GM12891 (cell line): ENCODE results near the gene GFOD1.

Experiments
- DNase-seq: peaks from one replicate; pipeline ENCODE4 v3.0.0; 2011; ENCODE audit warnings: low spot score; ENCODE audit not compliant: insufficient read length
- FAIRE-seq: peaks from 2 replicates; lab custom pipeline; 2011; peaks lifted over from hg19 to GRCh38; lab: Jason Lieb, UNC
- PAX5 ChIP-seq: IDR thresholded peaks from 2 replicates; pipeline ENCODE4 v1.6.1; 2011; ENCODE audit warnings: low read length, moderate library complexity, mild to moderate bottlenecking; ENCODE audit not compliant: insufficient read depth, severe bottlenecking
- POLR2A ChIP-seq: IDR thresholded peaks from 2 replicates; pipeline ENCODE4 v1.6.1; 2011; ENCODE audit warnings: low read depth, low read length, control low read depth
- POLR2AphosphoS5 ChIP-seq: IDR thresholded peaks from 2 replicates; pipeline ENCODE4 v1.6.1; 2011; ENCODE audit warnings: low read depth, low read length, control low read depth
- POU2F2 ChIP-seq: IDR thresholded peaks from 2 replicates; pipeline ENCODE4 v1.6.1; 2011; ENCODE audit warnings: low read depth, mild to moderate bottlenecking, control low read depth, low read length, moderate library complexity
- SPI1 ChIP-seq: IDR thresholded peaks from 2 replicates; pipeline ENCODE4 v1.6.1; 2011; ENCODE audit warnings: low read depth, low read length, control low read depth
- TAF1 ChIP-seq: IDR thresholded peaks from 2 replicates; pipeline ENCODE4 v1.6.1; 2011; ENCODE audit warnings: low read depth, low read length, control low read depth

The GFOD1 gene

GRCh38 chr6:13384966-13385365 lies 102.4 kb downstream of the GFOD1 start:
- no peak for DNase-seq

DNA sequence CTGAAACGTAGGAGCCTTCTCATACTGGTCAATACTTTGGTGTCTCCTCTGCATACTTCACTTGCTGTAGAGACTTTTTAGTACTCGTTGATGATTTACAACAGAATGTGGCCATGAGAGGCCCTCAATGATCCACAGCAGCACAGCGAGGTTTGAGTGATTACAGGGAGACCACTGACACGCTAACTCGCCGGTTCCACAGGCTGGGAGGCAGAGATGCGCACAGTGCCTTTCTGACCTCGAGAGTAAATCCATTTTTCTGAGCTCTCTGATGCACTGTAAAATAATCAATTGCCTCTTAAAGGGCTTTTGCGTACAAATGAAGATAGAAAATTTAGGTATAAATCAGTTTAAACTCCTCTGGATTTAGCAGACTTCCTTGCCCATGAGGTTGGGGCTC lies 102.9 kb downstream of the GFOD1 start:
- no peak for DNase-seq
- no peak for FAIRE-seq
- TF ChIP-seq POU2F2 (no peak), PAX5 (no peak), POLR2A (no peak), TAF1 (no peak), POLR2AphosphoS5 (no peak), SPI1 (no peak)

More at GRCh38 chr6:13384966-13385365, 102.4 kb downstream of the GFOD1 start:
- no peak for FAIRE-seq
- TF ChIP-seq SPI1 (no peak), POLR2AphosphoS5 (no peak)

- no peak for DNase-seq
- FAIRE-seq, result peak; percentile 54
- TF ChIP-seq TAF1 (no peak), POLR2A (no peak), PAX5 (no peak), POU2F2 (no peak), SPI1 (no peak), POLR2AphosphoS5 (no peak)
These were observed 103.9 kb downstream of the GFOD1 start for GRCh38 chr6:13383328-13384163.

GRCh38 chr6:13380761-13381160 lies 106.6 kb downstream of the GFOD1 start:
- no peak for DNase-seq
- no peak for FAIRE-seq
- TF ChIP-seq PAX5 (no peak), POLR2AphosphoS5 (no peak), SPI1 (no peak), POU2F2 (no peak), POLR2A (no peak), TAF1 (no peak)

- DNase-seq, result no peak
- TF ChIP-seq TAF1, result no peak
- no peak for TF ChIP-seq PAX5
- no peak for TF ChIP-seq POU2F2
- no peak for TF ChIP-seq POLR2A
- no peak for TF ChIP-seq POLR2AphosphoS5
- no peak for TF ChIP-seq SPI1
- FAIRE-seq, result no peak
These were observed 108.5 kb downstream of the GFOD1 start for GRCh38 chr6:13378669-13379590.

- peak; percentile 20 for FAIRE-seq
- TF ChIP-seq TAF1 (no peak), SPI1 (peak; percentile 86)
These were observed 110.2 kb downstream of the GFOD1 start for GRCh38 chr6:13377054-13377758.

GRCh38 chr6:13375360-13375878 lies 112.0 kb downstream of the GFOD1 start:
- no peak for TF ChIP-seq POLR2AphosphoS5
- peak; percentile 19; the same call in 1 of the 2 replicates for TF ChIP-seq POU2F2
- peak; percentile 47 for TF ChIP-seq SPI1
- DNase-seq, result peak; percentile 44
- peak; percentile 93 for FAIRE-seq

More at GRCh38 chr6:13377054-13377758, 110.2 kb downstream of the GFOD1 start:
- DNase-seq, result no peak

- no peak for FAIRE-seq
- TF ChIP-seq PAX5, result no peak
- no peak for TF ChIP-seq TAF1
- no peak for TF ChIP-seq SPI1
- no peak for TF ChIP-seq POLR2A
- TF ChIP-seq POU2F2, result no peak
- no peak for TF ChIP-seq POLR2AphosphoS5
These were observed 113.5 kb downstream of the GFOD1 start for GRCh38 chr6:13373919-13374318.

GRCh38 chr6:13373488-13373886 lies 113.9 kb downstream of the GFOD1 start:
- TF ChIP-seq POU2F2 (no peak), SPI1 (no peak), TAF1 (no peak), PAX5 (no peak), POLR2AphosphoS5 (no peak), POLR2A (no peak)
- FAIRE-seq (no peak), DNase-seq (no peak)

More at GRCh38 chr6:13373919-13374318, 113.5 kb downstream of the GFOD1 start:
- no peak for DNase-seq
